Brain pericyte (primary cell): ENCODE data around the gene EDEM2.
"Not testable (repeated sequence)": the region's sequence is repeated elsewhere in the genome, so short reads cannot be mapped to it uniquely, and the experiment has no call there.

Experiments used
- DNase-seq: peaks from one replicate; pipeline ENCODE4 v3.0.0-alpha.2; 2012; ENCODE audit warnings: low read depth, low spot score

The EDEM2 gene

GRCh38 chr20:35146920-35147574 lies at the start of gene EDEM2:
EDEM2 (minus strand) TSS chr20:35147336; CDS start chr20:35147258, 78 bp downstream.
- peak; percentile 80 for DNase-seq

- no peak for DNase-seq
Measured at GRCh38 chr20:35196313-35196712, 49.2 kb upstream of the EDEM2 start.

GRCh38 chr20:35193031-35193791 lies 46.1 kb upstream of the EDEM2 start:
- DNase-seq: not testable (repeated sequence)

- DNase-seq: no peak
Measured at GRCh38 chr20:35192118-35192872, 45.2 kb upstream of the EDEM2 start.

GRCh38 chr20:35191419-35192117 lies 44.4 kb upstream of the EDEM2 start:
- DNase-seq: no peak

- DNase-seq: no peak
Measured at GRCh38 chr20:35190556-35190955, 43.4 kb upstream of the EDEM2 start.

GRCh38 chr20:35189223-35189622 lies 42.1 kb upstream of the EDEM2 start:
- DNase-seq: not testable (repeated sequence)

- no peak for DNase-seq
Measured at GRCh38 chr20:35187584-35188190, 40.6 kb upstream of the EDEM2 start.

GRCh38 chr20:35186691-35187289 lies 39.7 kb upstream of the EDEM2 start:
- DNase-seq: not testable (repeated sequence)

- DNase-seq: no peak
Measured at GRCh38 chr20:35181731-35182130, 34.6 kb upstream of the EDEM2 start.

- no peak for DNase-seq
Measured at GRCh38 chr20:35180266-35180665, 33.1 kb upstream of the EDEM2 start.

GRCh38 chr20:35179292-35180212 lies 32.4 kb upstream of the EDEM2 start:
- no peak for DNase-seq

- no peak for DNase-seq
Measured at GRCh38 chr20:35176132-35176531, 29.0 kb upstream of the EDEM2 start.

GRCh38 chr20:35174458-35175216 lies 27.5 kb upstream of the EDEM2 start:
- no peak for DNase-seq

GRCh38 chr20:35173576-35174192 lies 26.5 kb upstream of the EDEM2 start:
- DNase-seq: no peak

- DNase-seq: no peak
Measured at GRCh38 chr20:35172434-35172806, 25.3 kb upstream of the EDEM2 start.

- DNase-seq: peak; percentile 39
Measured at GRCh38 chr20:35171753-35172433, 24.8 kb upstream of the EDEM2 start, which contains the start of gene PROCR. PROCR (plus strand) TSS chr20:35172072; CDS start chr20:35172155, 83 bp downstream.

- DNase-seq: no peak
Measured at GRCh38 chr20:35171438-35171752, 24.3 kb upstream of the EDEM2 start.
